HG03039 (cell line): Measurements from ENCODE around the gene TP53TG3B.
"Not testable (repeated sequence)": the region's sequence is repeated elsewhere in the genome, so short reads cannot be mapped to it uniquely, and the experiment has no call there.

ENCODE experiments used
- ATAC-seq: cut with Tn5 transposase; IDR thresholded peaks from one replicate; pipeline ENCODE4 v1.9.1; 2021; ENCODE audit warnings: mild to moderate bottlenecking, moderate library complexity; ENCODE audit not compliant: unreplicated experiment

The TP53TG3B gene, protein sequence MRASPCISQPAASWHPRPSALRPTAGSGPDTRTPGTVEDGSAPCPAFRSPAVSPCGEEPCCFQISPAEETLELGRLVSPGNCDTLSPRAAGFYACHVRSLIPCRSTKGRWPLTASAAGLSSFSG

DNA sequence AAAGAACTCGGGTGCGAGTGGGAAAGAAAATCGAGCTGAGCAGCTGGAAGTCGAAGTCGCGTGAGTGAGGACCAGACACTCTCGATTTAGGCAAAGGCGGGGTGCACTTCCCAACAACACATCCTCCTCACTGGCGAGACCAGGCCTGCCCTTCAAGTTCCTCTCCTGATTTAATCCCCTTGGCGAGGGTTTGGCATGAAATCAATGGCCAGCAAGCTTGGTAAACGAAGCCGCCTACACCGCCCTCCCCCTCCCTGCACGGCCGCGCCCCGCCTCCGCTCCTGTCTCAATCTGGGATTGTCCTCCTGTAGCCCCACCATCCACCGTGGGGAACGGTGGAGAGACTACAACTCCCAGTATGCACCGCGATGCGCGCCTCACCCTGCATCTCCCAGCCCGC lies at the start of gene TP53TG3B:
Gene TP53TG3B, plus strand, starts transcription at position 301 of the 400 bp plus-strand sequence. Its CDS starts 68 bp downstream, at position 369.
- ATAC-seq, result not testable (repeated sequence)

DNA sequence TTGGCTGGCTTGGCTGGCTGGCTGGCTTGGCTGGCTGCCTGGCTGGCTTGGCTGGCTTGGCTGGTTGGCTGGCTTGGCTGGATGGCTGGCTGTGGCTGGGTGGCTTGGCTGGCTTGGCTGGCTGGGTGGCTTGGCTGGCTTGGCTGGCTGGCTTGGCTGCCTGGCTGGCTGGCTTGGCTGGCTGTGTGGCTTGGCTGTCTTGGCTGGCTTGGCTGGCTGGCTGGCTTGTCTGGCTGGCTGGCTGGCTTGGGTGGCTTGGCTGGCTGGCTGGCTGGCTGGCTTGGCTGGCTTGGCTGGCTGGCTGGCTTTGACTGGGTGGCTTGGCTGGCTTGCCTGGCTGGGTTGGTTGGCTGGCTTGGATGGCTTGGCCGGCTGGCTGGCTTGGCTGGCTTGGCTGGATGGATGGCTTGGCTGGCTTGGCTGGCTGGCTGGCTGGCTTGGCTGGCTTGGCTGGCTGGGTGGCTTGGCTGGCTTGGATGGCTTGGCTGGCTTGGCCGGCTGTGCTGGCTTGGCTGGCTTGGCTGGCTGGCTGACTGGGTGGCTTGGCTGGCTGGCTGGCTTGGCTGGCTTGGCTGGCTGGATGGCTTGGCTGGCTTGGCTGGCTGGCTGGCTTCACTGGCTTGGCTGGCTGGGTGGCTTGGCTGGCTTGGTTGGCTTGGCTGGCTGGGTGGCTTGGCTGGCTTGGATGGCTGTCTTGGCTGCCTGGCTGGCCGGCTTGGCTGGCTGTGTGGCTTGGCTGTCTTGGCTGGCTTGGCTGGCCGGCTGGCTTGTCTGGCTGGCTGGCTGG lies 24.2 kb upstream of the TP53TG3B start:
- ATAC-seq, result not testable (repeated sequence)

DNA sequence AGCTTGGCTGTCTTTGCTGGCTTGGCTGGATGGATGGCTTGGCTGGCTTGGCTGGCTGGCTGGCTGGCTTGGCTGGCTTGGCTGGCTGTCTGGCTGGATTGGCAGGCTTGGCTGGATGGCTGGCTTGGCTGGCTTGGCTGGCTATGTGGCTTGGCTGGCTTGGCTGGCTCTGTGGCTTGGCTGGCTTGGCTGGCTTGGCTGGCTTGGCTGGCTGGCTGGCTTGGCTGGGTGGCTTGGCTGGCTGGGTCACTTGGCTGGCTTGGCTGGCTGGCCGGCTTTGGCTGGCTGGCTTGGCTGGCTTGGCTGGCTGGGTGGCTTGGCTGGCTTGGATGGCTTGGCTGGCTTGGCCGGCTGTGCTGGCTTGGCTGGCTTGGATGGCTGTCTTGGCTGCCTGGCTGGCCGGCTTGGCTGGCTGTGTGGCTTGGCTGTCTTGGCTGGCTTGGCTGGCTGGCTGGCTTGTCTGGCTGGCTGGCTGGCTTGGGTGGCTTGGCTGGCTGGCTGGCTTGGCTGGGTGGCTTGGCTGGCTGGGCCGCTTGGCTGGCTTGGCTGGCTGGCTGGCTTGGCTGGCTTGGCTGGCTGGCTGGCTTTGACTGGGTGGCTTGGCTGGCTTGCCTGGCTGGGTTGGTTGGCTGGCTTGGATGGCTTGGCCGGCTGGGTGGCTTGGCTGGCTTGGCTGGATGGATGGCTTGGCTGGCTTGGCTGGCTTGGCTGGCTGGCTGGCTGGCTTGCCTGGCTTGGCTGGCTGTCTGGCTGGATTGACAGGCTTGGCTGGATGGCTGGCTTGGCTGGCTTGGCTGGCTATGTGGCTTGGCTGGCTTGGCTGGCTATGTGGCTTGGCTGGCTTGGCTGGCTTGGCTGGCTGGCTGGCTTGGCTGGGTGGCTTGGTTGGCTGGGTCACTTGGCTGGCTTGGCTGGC lies 22.8 kb upstream of the TP53TG3B start:
- ATAC-seq, result not testable (repeated sequence)

DNA sequence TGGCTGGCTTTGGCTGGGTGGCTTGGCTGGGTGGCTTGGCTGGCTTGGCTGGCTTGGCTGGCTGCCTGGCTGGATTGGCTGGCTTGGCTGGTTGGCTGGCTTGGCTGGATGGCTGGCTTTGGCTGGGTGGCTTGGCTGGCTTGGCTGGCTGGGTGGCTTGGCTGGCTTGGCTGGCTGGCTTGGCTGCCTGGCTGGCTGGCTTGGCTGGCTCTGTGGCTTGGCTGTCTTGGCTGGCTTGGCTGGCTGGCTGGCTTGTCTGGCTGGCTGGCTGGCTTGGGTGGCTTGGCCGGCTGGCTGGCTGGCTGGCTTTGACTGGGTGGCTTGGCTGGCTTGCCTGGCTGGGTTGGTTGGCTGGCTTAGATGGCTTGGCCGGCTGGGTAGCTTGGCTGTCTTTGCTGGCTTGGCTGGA lies 22.1 kb upstream of the TP53TG3B start:
- not testable (repeated sequence) for ATAC-seq

DNA sequence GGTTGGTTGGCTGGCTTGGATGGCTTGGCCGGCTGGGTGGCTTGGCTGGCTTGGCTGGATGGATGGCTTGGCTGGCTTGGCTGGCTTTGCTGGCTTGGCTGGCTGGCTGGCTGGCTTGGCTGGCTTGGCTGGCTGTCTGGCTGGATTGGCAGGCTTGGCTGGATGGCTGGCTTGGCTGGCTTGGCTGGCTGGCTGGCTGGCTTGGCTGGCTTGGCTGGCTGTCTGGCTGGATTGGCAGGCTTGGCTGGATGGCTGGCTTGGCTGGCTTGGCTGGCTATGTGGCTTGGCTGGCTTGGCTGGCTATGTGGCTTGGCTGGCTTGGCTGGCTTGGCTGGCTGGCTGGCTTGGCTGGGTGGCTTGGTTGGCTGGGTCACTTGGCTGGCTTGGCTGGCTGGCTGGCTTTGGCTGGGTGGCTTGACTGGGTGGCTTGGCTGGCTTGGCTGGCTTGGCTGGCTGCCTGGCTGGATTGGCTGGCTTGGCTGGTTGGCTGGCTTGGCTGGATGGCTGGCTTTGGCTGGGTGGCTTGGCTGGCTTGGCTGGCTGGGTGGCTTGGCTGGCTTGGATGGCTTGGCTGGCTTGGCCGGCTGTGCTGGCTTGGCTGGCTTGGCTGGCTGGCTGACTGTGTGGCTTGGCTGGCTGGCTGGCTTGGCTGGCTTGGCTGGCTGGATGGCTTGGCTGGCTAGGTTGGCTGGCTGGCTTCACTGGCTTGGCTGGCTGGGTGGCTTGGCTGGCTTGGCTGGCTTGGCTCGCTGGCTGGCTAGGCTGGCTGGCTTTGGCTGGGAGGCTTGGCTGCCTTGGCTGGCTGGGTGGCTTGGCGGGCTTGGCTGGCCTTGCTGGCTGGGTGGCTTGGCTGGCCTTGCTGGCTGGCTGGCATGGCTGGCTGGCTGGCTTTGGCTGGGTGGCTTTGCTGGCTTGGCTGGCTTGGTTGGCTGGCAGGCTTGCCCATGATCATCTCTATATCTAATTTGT lies 21.3 kb upstream of the TP53TG3B start:
- not testable (repeated sequence) for ATAC-seq
